ENCODE measurements around the gene POLA2. TPM values are rescaled to one million over a fixed set of nuclear protein-coding genes. Genes with fewer than 3 reads are reported as not detected.

The POLA2 gene
- polyA plus RNA-seq, 3 donors: 4.0 to 8.3 (median 5.2) TPM

DNA sequence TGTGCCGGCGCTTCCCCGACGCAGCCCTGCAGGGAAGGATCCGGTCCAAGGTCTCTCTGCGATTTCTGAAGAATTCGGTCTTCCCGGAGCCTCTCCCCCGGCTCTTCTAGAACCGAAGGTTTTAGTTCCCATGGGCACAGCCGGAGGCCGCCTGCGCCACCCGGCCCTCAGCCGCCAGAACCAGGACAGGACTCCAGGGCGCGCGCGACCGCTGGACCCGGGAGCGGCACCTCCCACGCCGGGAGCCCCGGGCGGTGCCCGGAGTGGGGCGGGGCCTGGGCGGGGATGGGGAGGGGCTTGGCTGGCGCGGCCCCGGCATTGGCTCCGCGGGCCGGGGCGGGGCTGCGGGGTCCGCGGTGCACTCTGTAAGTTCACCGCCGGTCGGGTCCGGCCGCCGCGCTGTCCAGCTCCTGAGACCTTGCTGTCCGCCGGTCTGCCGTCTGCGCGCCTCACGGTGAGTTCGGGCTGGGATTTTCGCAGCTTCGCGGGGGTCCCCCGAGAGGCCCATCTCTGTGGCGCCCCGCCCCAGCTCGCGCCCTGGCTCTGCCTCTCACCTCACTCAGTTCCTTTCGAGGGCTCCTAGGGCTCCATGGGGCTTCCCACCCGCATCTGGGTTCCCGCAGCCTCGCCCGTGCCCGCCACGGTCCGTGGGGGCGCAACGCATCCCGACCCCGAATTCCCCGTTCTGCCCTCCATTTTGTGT is 52.9 kb downstream of the POLA2 start, which contains the start of gene CDC42EP2:
CDC42EP2 (plus strand) TSS at position 366 of the 703 bp plus-strand sequence. CDS start 6,033 bp downstream, outside the sequence.
- H3K4me3 ChIP-seq (replicated peaks in 1 of 3; ENCODE audit: low read depth in 2 of 3, low read length in 3 of 3): peak within 1 kb of the TSS; percentile 82 to 98 (median 97)
- peaks cover 37 to 71% of the 10 kb centered on the region in 2 donors for H3K4me1 ChIP-seq (ENCODE audit: control insufficient read depth in 1 of 2, insufficient read depth in 2 of 2, low read length in 2 of 2)
- WGBS (ENCODE audit: insufficient coverage): under 1% methylated on average over 66 of the region's 74 CpGs
- peaks cover 2 to 11% of the 10 kb centered on the region in 2 donors for H3K27me3 ChIP-seq (ENCODE audit: control insufficient read depth in 2 of 2, insufficient read depth in 2 of 2, low read length in 2 of 2)
- Mint-ChIP-seq H3K36me3 (peaks cover 0 to 4% of the 10 kb centered on the region in 2 donors), H3K27ac (peak within 1 kb of the TSS in 6 of 7 donors; percentile 53 to 89 (median 72)), H3K4me1 (peaks cover 50% of the 10 kb centered on the region), H3K27me3 (ENCODE audit: low read depth in 3 of 3) (peaks cover 14 to 33% (median 26%) of the 10 kb centered on the region in 3 donors), H3K9me3 (peaks cover 0 to 3% (median 0%) of the 10 kb centered on the region in 7 donors), H3K4me3 (peak within 1 kb of the TSS; percentile 86 to 92)
- TF ChIP-seq, protein P1, sequence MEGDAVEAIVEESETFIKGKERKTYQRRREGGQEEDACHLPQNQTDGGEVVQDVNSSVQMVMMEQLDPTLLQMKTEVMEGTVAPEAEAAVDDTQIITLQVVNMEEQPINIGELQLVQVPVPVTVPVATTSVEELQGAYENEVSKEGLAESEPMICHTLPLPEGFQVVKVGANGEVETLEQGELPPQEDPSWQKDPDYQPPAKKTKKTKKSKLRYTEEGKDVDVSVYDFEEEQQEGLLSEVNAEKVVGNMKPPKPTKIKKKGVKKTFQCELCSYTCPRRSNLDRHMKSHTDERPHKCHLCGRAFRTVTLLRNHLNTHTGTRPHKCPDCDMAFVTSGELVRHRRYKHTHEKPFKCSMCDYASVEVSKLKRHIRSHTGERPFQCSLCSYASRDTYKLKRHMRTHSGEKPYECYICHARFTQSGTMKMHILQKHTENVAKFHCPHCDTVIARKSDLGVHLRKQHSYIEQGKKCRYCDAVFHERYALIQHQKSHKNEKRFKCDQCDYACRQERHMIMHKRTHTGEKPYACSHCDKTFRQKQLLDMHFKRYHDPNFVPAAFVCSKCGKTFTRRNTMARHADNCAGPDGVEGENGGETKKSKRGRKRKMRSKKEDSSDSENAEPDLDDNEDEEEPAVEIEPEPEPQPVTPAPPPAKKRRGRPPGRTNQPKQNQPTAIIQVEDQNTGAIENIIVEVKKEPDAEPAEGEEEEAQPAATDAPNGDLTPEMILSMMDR (IDR thresholded peaks at IDR 0.05): no peak
- peak within 1 kb of the TSS; percentile 89 for H3K4me2 ChIP-seq (replicated peaks; ENCODE audit: extremely low read depth, low read length, poor library complexity, severe bottlenecking)
- intact Hi-C loops (cut with micrococcal nuclease): loop anchor here (1.0 to 10.0 kb wide), 4 partner anchors 24 to 110 kb away; no protein-coding TSS in a partner anchor
- H3K27ac ChIP-seq (ENCODE audit: low read depth in 1 of 2, low read length in 2 of 2): peak within 1 kb of the TSS; percentile 40 to 72
- H2AFZ ChIP-seq (ENCODE audit: insufficient read depth, low read depth, low read length, poor library complexity, severe bottlenecking): peak within 1 kb of the TSS; percentile 78
- H3K79me2 ChIP-seq (ENCODE audit: insufficient read depth, low read length): peaks cover 7% of the 10 kb centered on the region
- no peaks in the 10 kb centered on the region for H3K9me3 ChIP-seq (replicated peaks in 1 of 2; ENCODE audit: control insufficient read depth in 1 of 2, insufficient read depth in 1 of 2, low read length in 2 of 2)
- H3K9ac ChIP-seq (ENCODE audit: insufficient read depth, low read length, poor library complexity, severe bottlenecking): peak within 1 kb of the TSS; percentile 70
- DNase-seq: peak; percentile 63 to 76 (median 74)
- H3K36me3 ChIP-seq (replicated peaks in 1 of 2; ENCODE audit: control insufficient read depth in 1 of 2, insufficient read depth in 2 of 2, low read length in 2 of 2): no peaks in the 10 kb centered on the region
- peaks cover 47% of the 10 kb centered on the region for H4K20me1 ChIP-seq (ENCODE audit: insufficient read depth, low read length)

GRCh38 chr11:65315204-65315865 is 53.6 kb downstream of the POLA2 start:
- peak overlapping the region in 6 of 7 donors; percentile 53 to 89 (median 72) for H3K27ac Mint-ChIP-seq
- TF ChIP-seq, protein P1 (IDR thresholded peaks at IDR 0.05): peak; percentile 100
- Histone ChIP-seq H3K79me2 (ENCODE audit: insufficient read depth, low read length) (peaks cover 7% of the 10 kb centered on the region), H3K27me3 (ENCODE audit: control insufficient read depth in 2 of 2, insufficient read depth in 2 of 2, low read length in 2 of 2) (peaks cover 2 to 11% of the 10 kb centered on the region in 2 donors), H3K4me3 (replicated peaks in 1 of 3; ENCODE audit: low read depth in 2 of 3, low read length in 3 of 3) (peak overlapping the region; percentile 82 to 98 (median 97)), H3K9me3 (replicated peaks in 1 of 2; ENCODE audit: control insufficient read depth in 1 of 2, insufficient read depth in 1 of 2, low read length in 2 of 2) (no peaks in the 10 kb centered on the region), H3K27ac (ENCODE audit: low read depth in 1 of 2, low read length in 2 of 2) (peak overlapping the region; percentile 40 to 72), H3K4me1 (ENCODE audit: control insufficient read depth in 1 of 2, insufficient read depth in 2 of 2, low read length in 2 of 2) (peaks cover 37 to 69% of the 10 kb centered on the region in 2 donors), H3K36me3 (replicated peaks in 1 of 2; ENCODE audit: control insufficient read depth in 1 of 2, insufficient read depth in 2 of 2, low read length in 2 of 2) (peaks cover 0 to under 1% of the 10 kb centered on the region in 2 donors), H2AFZ (ENCODE audit: insufficient read depth, low read depth, low read length, poor library complexity, severe bottlenecking) (peak overlapping the region; percentile 78), H4K20me1 (ENCODE audit: insufficient read depth, low read length) (peaks cover 54% of the 10 kb centered on the region), H3K9ac (ENCODE audit: insufficient read depth, low read length, poor library complexity, severe bottlenecking) (peak overlapping the region; percentile 70), H3K4me2 (replicated peaks; ENCODE audit: extremely low read depth, low read length, poor library complexity, severe bottlenecking) (peak overlapping the region; percentile 89)
- DNase-seq: peak; percentile 55 to 72 (median 62)
- H3K4me3 Mint-ChIP-seq: peak overlapping the region; percentile 86 to 90
- intact Hi-C loops (cut with micrococcal nuclease): loop anchor here (1.0 to 10.0 kb wide), 4 partner anchors 25 to 111 kb away; no protein-coding TSS in a partner anchor
- H3K9me3 Mint-ChIP-seq: peaks cover 0 to 3% (median 0%) of the 10 kb centered on the region in 7 donors
- under 1% methylated on average over 55 of the region's 59 CpGs for WGBS (ENCODE audit: insufficient coverage)
- H3K36me3 Mint-ChIP-seq: peaks cover 2 to 5% of the 10 kb centered on the region in 2 donors
- H3K4me1 Mint-ChIP-seq: peaks cover 47% of the 10 kb centered on the region
- H3K27me3 Mint-ChIP-seq (ENCODE audit: low read depth in 3 of 3): peaks cover 16 to 32% (median 26%) of the 10 kb centered on the region in 3 donors
